Left kidney (tissue), 2 donors: Measurements from ENCODE around the gene PRDM12. TPM values are rescaled to one million over a fixed set of nuclear protein-coding genes. Genes with fewer than 3 reads are reported as not detected.
A peak's percentile ranks its signal among the peaks of the same experiment; 100 is the strongest.
"Not testable (repeated sequence)": the region's sequence is repeated elsewhere in the genome, so short reads cannot be mapped to it uniquely, and the experiment has no call there.

Source experiments
- DNase-seq: peaks from one replicate; pipeline ENCODE4 v3.0.0-alpha.2; 2013
- polyA plus RNA-seq: library from polyadenylated mRNA; unstranded; fragments of 120-200 nt; gene quantifications from one replicate; pipeline ENCODE4 v1.2.1, GENCODE V29; 2013; ENCODE audit not compliant: insufficient read length

The PRDM12 gene
- polyA plus RNA-seq, 1 donor = not detected

DNA sequence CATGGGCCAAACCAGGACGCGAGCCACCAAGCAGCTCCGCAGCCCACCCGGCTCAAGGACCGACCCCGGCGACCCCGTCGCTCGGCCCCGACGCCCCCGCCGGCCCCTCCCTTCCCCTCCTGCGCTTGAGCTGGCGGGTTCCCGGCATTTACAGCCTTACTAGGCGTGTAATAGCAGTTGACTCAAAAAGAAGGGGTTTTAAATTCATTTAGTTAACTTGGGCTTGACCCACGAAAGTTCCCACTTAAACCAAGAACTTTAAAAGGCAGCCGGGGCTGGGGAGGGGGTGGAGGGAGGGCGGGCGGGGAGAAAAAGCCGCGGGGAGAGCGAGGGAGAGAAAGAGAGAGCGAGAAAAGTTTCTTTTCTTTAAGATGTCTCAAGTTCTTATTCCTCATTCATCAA lies 636 bp downstream of the PRDM12 start:
- DNase-seq = no peak

DNA sequence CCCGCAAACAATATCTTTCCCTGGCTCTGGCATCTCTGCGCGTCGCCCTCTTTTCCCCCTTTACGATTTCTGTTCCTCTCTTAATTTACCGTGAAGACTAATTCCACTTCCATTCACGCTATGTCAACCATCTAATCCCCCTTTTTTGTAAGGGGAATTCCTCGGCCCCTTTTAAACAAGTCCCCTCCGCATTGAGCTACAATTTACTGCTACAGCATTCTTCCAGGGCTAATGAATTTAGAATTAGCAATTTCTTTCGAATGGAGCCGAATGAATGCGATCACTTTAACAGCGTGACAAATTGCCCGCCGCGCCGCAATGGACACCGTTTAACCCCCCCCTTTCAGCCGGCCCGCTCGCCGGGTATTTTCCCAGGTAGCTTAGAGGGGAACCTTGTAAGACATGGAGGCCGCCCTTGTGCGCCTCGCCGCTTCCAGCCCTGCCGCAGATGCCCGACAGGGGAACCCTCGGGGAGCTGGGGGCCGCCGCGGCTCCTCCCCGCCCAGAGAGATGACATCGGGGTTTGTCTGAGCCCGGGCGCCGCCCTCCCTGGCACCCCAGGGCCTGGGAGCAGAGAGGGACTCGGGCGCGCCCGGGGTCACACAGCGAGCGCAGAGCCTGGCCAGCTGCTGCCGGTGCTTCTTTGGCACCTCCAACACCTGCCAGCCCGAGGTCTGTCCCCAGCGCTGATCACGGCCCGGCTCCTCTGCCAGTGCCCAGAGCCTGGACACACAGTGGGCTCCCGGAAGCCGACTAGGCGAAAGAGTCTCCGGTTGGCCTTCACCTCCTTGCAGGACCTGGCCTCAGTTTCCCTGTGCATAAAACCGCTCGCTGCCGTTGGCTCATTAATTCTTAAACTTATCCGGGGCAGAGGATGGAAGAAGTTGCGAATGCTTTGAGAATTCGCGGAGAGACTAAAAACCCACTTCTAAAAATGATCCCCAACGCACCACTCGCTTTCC lies 1.3 kb downstream of the PRDM12 start:
- DNase-seq = no peak

DNA sequence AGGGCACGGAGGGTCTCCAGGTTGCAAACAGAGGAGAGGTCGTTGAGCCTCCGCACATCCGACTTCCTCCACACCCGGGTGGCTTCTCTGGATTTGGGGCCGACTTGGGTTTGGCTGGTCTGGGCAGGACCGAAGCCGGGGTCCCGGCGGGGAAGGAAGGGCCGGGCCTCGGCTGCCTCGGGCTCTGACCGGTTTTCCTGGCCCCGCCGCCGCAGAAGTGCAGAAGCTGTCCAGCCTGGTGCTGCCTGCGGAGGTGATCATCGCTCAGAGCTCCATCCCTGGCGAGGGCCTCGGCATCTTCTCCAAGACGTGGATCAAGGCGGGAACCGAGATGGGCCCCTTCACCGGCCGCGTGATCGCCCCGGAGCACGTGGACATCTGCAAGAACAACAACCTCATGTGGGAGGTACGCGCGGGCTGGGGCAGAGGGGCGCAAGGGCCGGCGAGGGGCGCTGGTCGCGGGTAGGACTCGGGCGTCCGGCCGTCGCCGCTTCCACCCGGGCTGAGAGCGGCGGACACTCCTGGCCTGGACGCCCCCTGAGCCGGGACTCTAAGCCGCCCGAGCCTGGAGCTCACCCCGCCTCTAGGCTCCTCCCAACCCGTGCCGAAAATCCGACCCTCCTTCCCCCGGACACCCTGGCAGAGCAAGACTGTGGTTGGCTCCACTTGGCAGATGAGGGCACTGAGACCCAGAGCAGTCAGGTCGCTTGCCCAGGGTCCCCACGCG lies 2.2 kb downstream of the PRDM12 start:
- DNase-seq = no peak

DNA sequence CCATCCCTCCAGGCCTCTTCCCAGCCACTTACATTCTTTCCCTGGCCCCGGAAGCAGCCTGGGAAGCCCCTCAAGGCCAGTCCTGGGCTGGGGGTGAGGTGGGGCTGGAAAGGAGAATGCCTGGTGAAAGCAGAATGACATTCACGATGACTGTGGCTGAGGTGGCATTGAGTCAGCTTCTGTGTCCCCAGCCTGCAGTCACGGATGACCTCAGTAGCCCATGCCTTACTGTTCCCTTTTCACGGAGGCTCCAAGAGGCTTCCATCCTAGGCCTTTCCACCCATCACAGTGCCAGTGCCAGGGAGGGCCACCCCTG lies 2.7 kb downstream of the PRDM12 start:
- DNase-seq = no peak

DNA sequence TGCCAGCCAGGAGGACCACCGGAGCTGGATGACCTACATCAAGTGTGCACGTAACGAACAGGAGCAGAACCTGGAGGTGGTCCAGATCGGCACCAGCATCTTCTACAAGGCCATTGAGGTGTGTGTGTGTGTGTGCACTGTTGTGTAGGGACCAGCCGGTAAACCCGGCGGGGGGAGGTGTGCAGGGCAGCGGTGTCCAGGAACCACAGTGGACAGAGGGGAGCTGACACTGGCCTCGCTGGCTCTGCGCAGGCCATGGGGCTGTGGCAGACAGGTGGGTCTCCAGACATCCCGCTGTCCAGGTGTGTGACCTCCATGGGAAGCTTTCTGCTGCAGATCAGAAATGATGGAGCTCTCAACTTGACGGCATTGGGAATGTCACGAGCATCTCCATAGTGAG lies 3.8 kb downstream of the PRDM12 start:
- no peak for DNase-seq

DNA sequence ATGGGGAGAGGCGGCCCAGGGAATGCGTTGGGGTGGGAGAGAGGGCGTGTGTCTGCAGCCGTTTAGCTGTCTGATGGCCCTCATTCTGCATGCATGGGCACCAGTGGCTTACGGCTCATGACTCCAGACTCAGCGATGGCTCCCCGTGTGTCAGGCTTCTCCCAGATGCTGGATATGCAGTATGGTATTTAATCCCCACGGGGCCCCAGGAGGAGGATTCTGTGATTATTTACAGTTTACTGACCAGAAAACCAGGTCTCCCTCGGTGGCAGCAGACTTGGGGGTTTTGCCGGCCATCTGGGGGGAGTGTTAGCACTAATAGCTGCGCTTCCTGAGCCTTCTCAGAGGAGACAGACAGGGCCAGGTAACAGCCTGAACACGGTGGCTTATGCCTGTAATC lies 4.3 kb downstream of the PRDM12 start:
- DNase-seq = no peak

DNA sequence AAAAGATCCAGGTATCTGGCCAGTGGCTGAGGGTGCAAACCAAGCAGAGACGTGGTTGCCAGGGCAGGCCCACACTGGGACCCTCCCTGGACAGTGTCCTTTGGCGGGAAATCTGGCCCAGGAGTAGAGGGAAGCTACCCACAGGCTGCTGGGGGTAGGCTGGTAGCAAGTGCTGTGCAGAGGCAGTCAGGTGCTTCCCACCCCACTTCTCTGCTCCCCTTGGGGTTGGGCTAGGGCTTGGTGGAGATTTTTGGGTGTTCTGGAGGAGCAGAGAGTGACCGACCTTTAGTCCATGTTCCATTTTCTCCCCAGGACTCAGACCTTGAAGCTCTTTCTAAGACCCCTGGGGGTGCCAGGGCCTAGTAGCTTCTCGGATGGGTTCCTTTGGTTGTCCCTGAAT lies 5.6 kb downstream of the PRDM12 start:
- DNase-seq = no peak

DNA sequence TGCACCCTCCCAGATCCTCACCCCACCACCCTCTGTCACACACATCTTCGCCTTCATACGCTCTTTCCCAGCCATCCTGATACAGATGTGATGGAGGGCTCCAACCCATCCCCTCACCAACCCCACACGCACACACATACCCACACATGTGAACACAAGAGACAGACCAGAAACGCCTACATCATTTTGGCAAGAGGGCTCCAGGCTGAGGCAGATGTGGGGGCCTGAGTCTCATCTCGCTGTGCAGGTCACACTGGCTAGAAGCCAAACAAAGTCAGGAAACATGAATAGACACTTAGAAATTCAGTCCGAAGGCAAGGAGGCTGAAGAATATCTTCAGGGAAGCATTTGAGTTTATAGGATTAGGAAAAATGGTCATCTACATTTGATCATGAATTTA lies 6.2 kb downstream of the PRDM12 start:
- DNase-seq = no peak

DNA sequence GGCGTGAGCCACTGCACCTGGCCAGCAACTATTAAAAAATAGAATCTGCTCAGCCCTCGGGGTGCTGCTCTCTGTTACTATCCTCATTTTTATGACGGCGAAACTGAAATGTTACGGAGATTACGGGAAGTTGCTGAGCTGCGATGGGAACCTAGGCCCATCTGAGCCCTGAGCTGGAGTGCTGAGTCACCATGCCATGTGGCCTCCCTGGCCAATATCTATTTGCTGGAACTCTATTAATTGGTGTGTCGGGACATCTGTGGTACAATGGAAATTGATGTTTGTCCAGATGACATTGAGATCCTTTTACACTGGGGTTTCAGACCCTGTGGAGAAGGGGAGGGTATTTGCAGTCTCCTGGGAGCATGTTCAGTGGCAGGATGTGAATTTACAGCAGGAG lies 8.1 kb downstream of the PRDM12 start:
- no peak for DNase-seq

DNA sequence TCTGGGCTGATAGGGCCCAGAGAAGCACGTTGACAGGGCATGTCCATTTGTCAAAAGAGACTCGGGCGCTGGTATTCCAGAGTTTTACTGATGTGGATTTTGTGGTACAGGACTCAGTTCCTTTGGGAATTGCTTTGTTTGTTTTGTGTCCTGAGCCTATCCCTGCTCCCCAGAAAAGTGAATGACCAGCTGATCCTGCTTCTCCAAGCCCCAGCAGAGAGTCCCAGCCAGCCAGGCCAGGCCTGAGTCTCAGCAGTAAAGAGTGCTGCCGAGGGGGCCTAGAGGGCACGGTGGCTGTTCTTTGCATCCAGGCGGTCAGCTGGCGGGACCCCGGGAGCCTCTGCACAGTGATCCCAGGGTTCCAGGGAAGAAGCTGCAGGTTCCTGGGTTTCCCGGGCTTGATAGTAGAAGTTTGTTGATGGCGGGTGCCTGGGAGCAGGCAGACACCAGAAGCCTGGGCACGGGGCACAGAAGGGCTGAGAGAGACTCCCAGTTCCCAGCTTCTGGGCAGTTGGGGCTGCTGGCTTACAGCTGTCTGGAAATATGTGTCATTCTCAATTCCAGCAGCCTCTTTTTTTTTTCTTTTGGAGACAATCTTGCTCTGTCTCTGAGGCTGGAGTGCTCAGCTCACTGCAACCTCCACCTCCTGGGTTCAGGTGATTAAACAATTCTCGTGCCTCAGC lies 8.7 kb downstream of the PRDM12 start:
- DNase-seq = no peak

DNA sequence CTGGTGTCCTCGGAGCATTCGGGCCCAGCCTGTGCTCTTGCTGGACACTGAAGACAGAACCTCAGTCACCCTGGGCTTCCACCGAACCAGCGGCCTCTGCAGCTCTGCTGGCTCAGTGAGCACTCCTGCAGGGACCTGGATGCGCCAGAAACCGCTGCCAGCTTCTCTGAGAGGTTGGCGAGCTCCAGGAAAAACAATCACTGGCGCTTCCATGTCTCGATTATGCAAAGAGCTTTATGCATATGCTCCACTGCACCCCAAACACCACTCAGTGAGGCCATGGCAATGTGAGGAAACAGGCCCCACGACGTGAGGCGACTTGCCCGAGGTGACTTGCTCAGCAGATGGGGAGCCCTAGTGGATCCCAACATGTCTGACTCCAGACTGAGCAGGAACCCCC lies 11.0 kb downstream of the PRDM12 start:
- DNase-seq = no peak

DNA sequence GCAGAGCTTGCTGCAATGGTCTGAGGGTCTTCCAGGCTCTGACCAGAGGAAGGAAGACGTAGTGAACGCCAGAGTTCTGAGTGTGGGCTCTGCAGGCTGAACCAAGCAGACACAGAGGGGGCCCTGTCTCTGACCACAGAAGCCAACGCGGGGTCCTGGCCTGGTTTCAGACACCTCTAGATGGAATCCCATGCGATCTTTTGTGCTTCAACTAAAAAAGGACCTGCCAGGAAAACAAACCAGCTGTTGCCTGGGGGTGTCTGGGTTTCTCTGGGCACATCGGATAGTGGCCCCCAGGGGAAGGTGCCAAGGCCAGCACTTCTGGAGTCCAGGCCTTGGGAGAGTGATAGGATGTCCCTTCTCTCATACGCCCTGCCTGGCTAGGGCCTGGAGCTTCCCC lies 12.9 kb downstream of the PRDM12 start:
- no peak for DNase-seq

DNA sequence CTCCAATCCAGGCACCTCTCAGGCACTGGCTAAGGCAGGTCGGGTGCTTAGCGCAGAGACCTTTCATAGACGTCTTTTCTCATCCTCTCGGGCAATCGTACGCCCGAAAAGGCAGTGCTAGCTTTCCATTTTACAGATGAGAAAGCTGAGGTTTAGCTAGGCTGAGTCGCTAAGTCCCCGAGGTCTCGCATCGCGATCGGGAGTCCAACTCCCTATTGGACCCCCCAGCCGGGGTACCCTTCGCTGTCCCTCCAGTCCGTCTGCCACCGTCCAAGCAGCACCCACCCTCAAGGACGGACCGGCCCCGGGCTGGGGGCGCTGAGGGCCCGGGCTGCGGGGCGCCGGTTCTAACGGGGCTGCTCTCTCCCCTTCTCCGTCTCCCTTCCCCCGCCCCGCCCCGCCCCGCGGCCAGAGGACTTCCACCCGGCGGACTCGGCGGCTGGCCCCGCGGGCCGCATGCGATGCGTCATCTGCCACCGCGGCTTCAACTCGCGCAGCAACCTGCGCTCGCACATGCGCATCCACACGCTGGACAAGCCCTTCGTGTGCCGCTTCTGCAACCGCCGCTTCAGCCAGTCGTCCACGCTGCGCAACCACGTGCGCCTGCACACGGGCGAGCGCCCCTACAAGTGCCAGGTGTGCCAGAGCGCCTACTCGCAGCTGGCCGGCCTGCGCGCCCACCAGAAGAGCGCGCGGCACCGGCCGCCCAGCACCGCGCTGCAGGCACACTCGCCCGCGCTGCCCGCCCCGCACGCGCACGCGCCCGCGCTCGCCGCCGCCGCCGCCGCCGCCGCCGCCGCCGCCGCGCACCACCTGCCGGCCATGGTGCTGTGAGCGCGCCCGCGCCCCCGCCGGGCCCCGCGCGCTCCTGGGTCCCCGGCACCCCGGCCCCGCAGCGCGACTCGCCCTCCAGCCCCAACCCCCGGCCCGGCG lies 16.7 kb downstream of the PRDM12 start:
- DNase-seq = no peak

DNA sequence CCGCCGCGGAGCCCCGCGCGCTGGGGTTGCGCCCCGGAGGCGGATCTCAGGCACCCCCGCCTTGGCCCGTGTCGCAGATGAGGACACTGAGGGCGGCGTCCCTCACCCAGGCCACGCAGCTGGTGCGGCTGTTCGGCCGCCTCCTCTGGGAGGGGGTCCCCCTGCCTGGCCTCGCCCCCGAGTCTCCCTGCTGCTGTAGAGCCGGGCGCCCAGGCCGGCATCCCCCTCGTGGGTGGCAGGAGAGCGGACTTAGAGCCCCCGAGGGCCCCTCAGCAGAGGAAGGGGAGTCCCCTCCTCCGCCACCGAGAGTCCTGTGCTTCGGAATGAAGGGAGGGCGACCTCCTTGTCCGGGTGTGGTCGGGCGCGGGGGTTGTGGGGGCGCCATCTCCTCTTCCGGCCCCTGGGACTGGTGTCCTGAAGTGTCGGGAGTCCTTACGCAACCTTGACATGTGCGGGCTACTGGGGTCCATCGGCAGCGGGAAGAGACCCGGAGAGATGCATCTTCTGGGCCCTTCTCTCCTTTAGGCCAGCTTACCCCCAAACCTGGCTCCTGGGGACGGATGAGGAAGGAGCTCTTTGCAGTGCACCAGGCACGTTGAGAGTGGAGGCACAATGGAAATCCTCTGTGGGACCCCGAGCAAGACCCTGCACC lies 17.5 kb downstream of the PRDM12 start:
- DNase-seq = no peak

DNA sequence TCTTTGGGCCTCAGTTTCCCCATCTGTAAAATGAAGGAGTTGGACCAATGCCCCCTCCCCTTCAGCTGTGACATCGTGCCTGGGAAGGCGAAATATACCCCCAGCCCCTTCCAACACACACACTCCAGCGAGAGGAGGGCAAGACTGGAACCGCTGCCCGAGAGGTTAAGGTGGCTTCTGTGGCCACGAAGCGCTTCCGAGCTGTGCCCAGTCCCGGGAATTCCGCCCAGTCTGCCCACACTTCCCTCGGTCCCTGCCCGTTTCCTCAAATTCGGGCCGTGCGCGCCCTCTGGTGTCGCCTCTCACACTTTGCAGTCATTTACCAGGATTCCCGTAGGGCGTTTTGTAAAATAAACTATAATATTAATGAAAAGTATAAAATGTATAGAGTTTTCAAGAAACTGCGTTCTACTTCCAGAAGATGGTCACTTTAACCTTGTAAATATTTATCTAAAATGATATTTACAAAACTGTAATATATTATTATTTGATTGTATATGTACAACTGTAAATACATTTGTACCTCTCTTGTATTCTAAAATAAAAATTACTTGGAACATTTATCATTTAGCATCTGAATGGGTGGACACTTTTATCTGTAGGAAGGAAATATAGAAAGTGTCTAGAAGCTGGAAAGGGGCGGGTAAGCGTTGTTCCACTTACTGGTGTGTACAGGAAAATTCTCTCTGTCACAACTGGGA lies 18.2 kb downstream of the PRDM12 start:
- peak; percentile 61 for DNase-seq

DNA sequence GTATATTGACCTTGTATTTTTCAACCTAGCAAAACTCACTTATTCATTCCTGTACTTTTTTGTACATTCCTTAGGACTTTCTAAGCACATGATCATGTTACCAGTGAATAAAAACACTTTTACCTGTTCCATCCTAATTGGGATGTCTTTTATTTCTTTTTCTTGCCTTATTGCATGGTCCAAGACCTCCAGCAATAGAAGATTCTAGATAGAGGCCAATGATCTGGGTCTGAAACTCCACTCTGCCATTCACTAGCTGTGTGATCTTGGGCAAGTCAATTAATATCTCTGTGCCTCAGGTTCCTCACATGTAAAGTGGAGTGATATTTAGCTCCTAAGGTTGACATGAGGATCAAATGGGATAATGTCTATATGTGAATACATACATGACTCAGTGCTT lies 20.7 kb downstream of the PRDM12 start:
- no peak for DNase-seq

DNA sequence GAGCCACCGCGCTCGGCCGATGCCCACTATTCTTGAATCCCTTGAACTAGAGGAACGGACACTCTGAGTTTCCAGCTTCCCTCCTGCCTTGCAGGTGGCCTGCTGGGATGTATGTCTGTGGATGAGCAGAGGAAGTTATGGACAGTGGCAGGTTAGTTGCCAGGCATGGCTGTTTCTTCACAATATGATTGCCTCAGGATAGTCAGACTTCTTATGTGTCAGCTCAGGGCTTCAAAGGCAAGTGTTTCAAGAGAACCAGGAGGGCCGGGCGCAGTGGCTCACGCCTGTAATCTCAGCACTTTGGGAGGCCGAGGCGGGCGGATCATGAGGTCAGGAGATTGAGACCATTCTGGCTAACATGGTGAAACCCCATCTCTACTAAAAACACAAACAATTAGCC lies 21.6 kb downstream of the PRDM12 start:
- not testable (repeated sequence) for DNase-seq

DNA sequence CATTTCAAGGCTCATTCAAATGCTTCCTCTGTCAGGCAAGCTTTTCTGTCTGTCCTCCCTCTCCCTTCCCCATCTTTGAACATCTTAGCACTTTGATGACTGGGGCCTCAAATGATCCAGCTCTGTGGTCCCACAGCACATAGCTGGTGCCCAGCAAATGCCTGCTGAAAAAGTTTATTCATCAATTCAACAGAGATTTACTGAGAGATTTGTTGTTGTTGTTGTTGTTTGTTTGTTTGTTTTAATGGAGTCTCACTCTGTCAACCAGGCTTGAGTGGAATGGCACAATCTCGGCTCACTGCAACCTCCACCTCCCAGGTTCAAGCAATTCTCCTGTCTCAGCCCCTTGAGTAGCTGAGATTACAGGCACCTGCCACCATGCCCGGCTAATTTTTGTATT lies 23.2 kb downstream of the PRDM12 start:
- no peak for DNase-seq

DNA sequence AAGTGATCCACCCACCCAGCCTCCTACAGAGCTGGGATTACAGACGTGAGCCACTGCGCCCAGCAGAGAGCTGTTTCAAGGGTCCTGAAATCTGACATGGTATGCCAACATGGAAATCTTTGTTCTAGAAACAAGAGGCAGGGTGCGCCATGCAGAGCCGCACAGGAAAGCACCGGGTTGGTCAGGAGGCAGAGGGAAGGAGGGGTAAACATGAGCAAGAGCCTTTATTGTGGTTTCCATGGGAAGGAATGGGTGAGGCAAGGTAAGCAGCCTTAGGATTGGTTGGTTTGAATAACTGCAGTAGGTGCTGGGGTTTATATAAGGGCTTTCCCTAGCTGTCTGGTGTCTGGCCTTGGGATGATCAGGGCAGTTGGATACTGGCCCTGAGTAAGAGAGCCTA lies 23.7 kb downstream of the PRDM12 start:
- no peak for DNase-seq

DNA sequence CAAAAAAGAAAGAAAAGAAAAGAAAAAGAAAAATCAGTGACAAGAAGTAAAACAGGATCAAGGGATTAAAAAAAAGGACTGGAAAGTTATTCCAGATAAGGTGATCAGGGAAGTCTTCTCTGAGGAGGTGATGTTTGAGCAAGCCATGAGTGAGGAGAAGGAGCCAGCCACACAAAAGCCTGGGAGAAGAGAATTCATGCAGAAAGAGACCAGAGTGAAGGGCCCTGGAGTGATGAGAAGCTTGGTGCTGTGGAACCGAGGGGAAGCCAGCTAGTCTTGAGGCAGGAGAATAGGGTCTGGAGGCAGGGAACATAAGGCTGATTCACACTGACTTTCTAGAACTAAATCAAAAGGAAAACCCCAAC lies 25.2 kb downstream of the PRDM12 start:
- DNase-seq = no peak
